Panc1 (cell line): ENCODE data around the gene IGF2R. TPM values are rescaled to one million over a fixed set of nuclear protein-coding genes. Genes with fewer than 3 reads are reported as not detected.
"Not testable (repeated sequence)": the region's sequence is repeated elsewhere in the genome, so short reads cannot be mapped to it uniquely, and the experiment has no call there.

Experiments used
- ATAC-seq: fragments of 200-7000 bp; cut with Tn5 transposase; 2 replicates; pipeline ENCODE4 v1.9.1; 2020; ENCODE audit warnings: mild to moderate bottlenecking, moderate library complexity
- Bru-seq: library from RNA; stranded (reverse); fragments of 400-500 nt; gene quantifications from one replicate; lab custom pipeline; 2021; lab: Mats Ljungman, UMichigan
- BruChase-seq, 2 experiments: library from RNA; stranded (reverse); fragments of 400-500 nt; gene quantifications; one replicate each; lab custom pipeline; 2021; lab: Mats Ljungman, UMichigan
- BruUV-seq: library from RNA; stranded (reverse); fragments of 400-500 nt; replicated peaks from 2 replicates; lab custom pipeline; 2021; lab: Mats Ljungman, UMichigan
- CTCF ChIA-PET: fragments of 300-600 bp; sonication (Branson Sonifier 250); formaldehyde crosslinking; loops from one replicate; lab custom pipeline; 2022; ENCODE audit warnings: antibody characterized with exemption; lab: Charles Lee
- POLR2A ChIA-PET: fragments of 300-600 bp; sonication (Branson Sonifier 250); formaldehyde crosslinking; loops from one replicate; lab custom pipeline; 2022; ENCODE audit warnings: antibody characterized with exemption; lab: Charles Lee
- DNase-seq: peaks from one replicate; pipeline ENCODE4 v3.0.0-alpha.2; 2010; ENCODE audit warnings: low read depth, low spot score
- H3K27ac ChIP-seq: 2 replicates; pipeline ENCODE4 v1.5.1; 2011; ENCODE audit warnings: mild to moderate bottlenecking, low read length, inconsistent platforms
- H3K27me3 ChIP-seq: fragments of 200-500 bp; sonication (Bioruptor generic); 2 replicates; pipeline ENCODE4 v1.6.0; 2014; ENCODE audit warnings: low read length, inconsistent platforms; ENCODE audit not compliant: control insufficient read depth, insufficient read depth
- H3K36me3 ChIP-seq: fragments of 200-500 bp; sonication (Bioruptor generic); 2 replicates; pipeline ENCODE4 v1.5.1; 2014; ENCODE audit warnings: inconsistent platforms, mild to moderate bottlenecking, low read length, moderate library complexity; ENCODE audit not compliant: control insufficient read depth, insufficient read depth
- H3K4me1 ChIP-seq: 2 replicates; pipeline ENCODE4 v1.5.1; 2011; ENCODE audit warnings: inconsistent platforms, mild to moderate bottlenecking, low read length, moderate library complexity; ENCODE audit not compliant: control insufficient read depth, insufficient read depth
- H3K4me3 ChIP-seq, 2 experiments: 2 replicates each; pipeline ENCODE4 v1.5.1; 2011 to 2012; ENCODE audit warnings: low read depth in 2 of 2, low read length in 2 of 2, mild to moderate bottlenecking in 2 of 2, inconsistent platforms in 1 of 2, moderate library complexity in 1 of 2
- H3K9me3 ChIP-seq: fragments of 200-500 bp; sonication (Bioruptor generic); 2 replicates; pipeline ENCODE4 v1.5.1; 2014; ENCODE audit warnings: low read depth, mild to moderate bottlenecking, inconsistent platforms, low read length, moderate library complexity; ENCODE audit not compliant: control insufficient read depth, insufficient read depth
- CTCF ChIP-seq: fragments of 450-650 bp; IDR thresholded peaks from 2 replicates; pipeline ENCODE4 v1.5.1; 2017; ENCODE audit warnings: mild to moderate bottlenecking
- POLR2AphosphoS5 ChIP-seq: IDR thresholded peaks from 2 replicates; pipeline ENCODE4 v1.6.1; 2012; ENCODE audit warnings: mild to moderate bottlenecking, low read depth, low read length, moderate library complexity
- REST ChIP-seq, 2 experiments: IDR thresholded peaks; 2 replicates each; pipeline ENCODE4 v1.6.1; 2011 to 2012; ENCODE audit warnings: low read depth in 2 of 2, control low read depth in 1 of 2, low read length in 1 of 2, mild to moderate bottlenecking in 1 of 2, moderate library complexity in 1 of 2; ENCODE audit not compliant: insufficient read depth in 1 of 2
- SIN3A ChIP-seq: IDR thresholded peaks from 2 replicates; pipeline ENCODE4 v1.6.1; 2012; ENCODE audit warnings: low read depth, mild to moderate bottlenecking, low read length, moderate library complexity, borderline replicate concordance; ENCODE audit not compliant: insufficient read depth
- TCF7L2 ChIP-seq: IDR thresholded peaks from 2 replicates; pipeline ENCODE4 v1.6.1; 2011; ENCODE audit warnings: mild to moderate bottlenecking, low read depth, low read length, inconsistent platforms
- in situ Hi-C: cut with HindIII; loops from 2 replicates; pipeline ENCODE4 v1.10.0; 2016; ENCODE audit warnings: low sequenced_read_pairs, low pct_unique_long_range_greater_than_20kb
- intact Hi-C: fragments of 100-400 bp; cut with micrococcal nuclease; formaldehyde crosslinking; loops from one replicate; pipeline ENCODE4 v1.10.0; 2022; ENCODE audit not compliant: unreplicated experiment
- long read RNA-seq: library from polyadenylated mRNA; unstranded; transcript quantifications from one replicate; pipeline ENCODE4 v2.0.0, GENCODE V29; 2021; ENCODE audit not compliant: unreplicated experiment
- polyA plus RNA-seq: library from polyadenylated mRNA; unstranded; fragments of >200 nt; gene quantifications from one replicate; pipeline ENCODE4 v1.2.1, GENCODE V29; 2012; ENCODE audit warnings: missing spikeins; ENCODE audit not compliant: insufficient read length
- total RNA-seq: library from RNA; stranded (reverse); gene quantifications from one replicate; pipeline ENCODE4 v1.2.1, GENCODE V29; 2021; ENCODE audit not compliant: unreplicated experiment

Gene IGF2R
- total RNA-seq, result 163 TPM
- polyA plus RNA-seq, result 140 TPM
- Bru-seq, nascent RNA, result percentile 91 among the genes with signal in this experiment
- percentile 87 among the genes with signal in this experiment for BruChase-seq, experiment 1, labeled RNA remaining after a 2-hour chase
- percentile 92 among the genes with signal in this experiment for BruChase-seq, experiment 2, labeled RNA remaining after a 6-hour chase
- long read RNA-seq, full-length matches to known transcripts, result 18 of 297 reads
- long read RNA-seq, partial matches to known transcripts, result 148 of 297 reads
- long read RNA-seq, other reads (novel, unspliced or antisense), result 131 of 297 reads

GRCh38 chr6:159968295-159969203 is at the start of gene IGF2R:
IGF2R (plus strand) TSS chr6:159969082; CDS start chr6:159969247, 165 bp downstream.
- peaks cover 23% of the 10 kb centered on the region for H3K4me1 ChIP-seq
- H3K36me3 ChIP-seq, result no peaks in the 10 kb centered on the region; the same call in 1 of the 2 replicates
- peak within 1 kb of the TSS; percentile 83 to 90 for H3K4me3 ChIP-seq
- 0 out of 2 replicates have a peak, but pooled peaks have one; percentile 34 for TF ChIP-seq TCF7L2
- TF ChIP-seq CTCF, result no peak
- TF ChIP-seq SIN3A, result peak; percentile 70; the same call in 1 of the 2 replicates
- no peak for TF ChIP-seq REST (IDR thresholded peaks at IDR 0.05; ENCODE audit: insufficient read depth in 1 of 2, low read depth in 2 of 2, low read length in 1 of 2)
- peak; percentile 88 for TF ChIP-seq POLR2AphosphoS5
- H3K9me3 ChIP-seq, result no peaks in the 10 kb centered on the region
- POLR2A ChIA-PET, result no interaction called here
- in situ Hi-C loops, result no loop called here
- peak within 1 kb of the TSS; percentile 96 for H3K27ac ChIP-seq
- ATAC-seq, result peak; percentile 95
- no TSS peak for BruUV-seq
- no peaks in the 10 kb centered on the region; the same call in 1 of the 2 replicates for H3K27me3 ChIP-seq
- CTCF ChIA-PET, result no interaction called here
- intact Hi-C loops, result no loop called here
- DNase-seq, result no peak

GRCh38 chr6:159919800-159920199 is 49.1 kb upstream of the IGF2R start:
- Histone ChIP-seq H3K27ac (no peak overlapping the region), H3K9me3 (no peaks in the 10 kb centered on the region), H3K4me3 (no peak overlapping the region), H3K4me1 (no peaks in the 10 kb centered on the region), H3K36me3 (no peaks in the 10 kb centered on the region), H3K27me3 (no peaks in the 10 kb centered on the region)
- ChIA-PET CTCF (no interaction called here), POLR2A (no interaction called here)
- BruUV-seq, result no TSS peak
- no peak for TF ChIP-seq REST (IDR thresholded peaks at IDR 0.05; ENCODE audit: insufficient read depth in 1 of 2, low read depth in 2 of 2, low read length in 1 of 2)
- no peak for TF ChIP-seq CTCF
- TF ChIP-seq TCF7L2, result no peak
- no peak for TF ChIP-seq POLR2AphosphoS5
- TF ChIP-seq SIN3A, result no peak
- in situ Hi-C loops (no loop called here), intact Hi-C loops (no loop called here)
- no peak for DNase-seq
- no peak for ATAC-seq

- intact Hi-C loops, H3K27me3 ChIP-seq, BruUV-seq, H3K9me3 ChIP-seq, POLR2A ChIA-PET, H3K36me3 ChIP-seq, DNase-seq, H3K4me1 ChIP-seq, CTCF ChIA-PET, in situ Hi-C loops, H3K4me3 ChIP-seq, ATAC-seq, H3K27ac ChIP-seq: not testable (repeated sequence)
Measured at GRCh38 chr6:159924150-159924549, 44.7 kb upstream of the IGF2R start.
